ENCODE data around the gene DIAPH2. TPM values are rescaled to one million over a fixed set of nuclear protein-coding genes. Genes with fewer than 3 reads are reported as not detected.

DIAPH2 gene
- total and polyA plus RNA-seq, 2 donors (not counting 1 experiment from before 2014, with no cell fraction given): 4.2 to 32.4 TPM

DNA sequence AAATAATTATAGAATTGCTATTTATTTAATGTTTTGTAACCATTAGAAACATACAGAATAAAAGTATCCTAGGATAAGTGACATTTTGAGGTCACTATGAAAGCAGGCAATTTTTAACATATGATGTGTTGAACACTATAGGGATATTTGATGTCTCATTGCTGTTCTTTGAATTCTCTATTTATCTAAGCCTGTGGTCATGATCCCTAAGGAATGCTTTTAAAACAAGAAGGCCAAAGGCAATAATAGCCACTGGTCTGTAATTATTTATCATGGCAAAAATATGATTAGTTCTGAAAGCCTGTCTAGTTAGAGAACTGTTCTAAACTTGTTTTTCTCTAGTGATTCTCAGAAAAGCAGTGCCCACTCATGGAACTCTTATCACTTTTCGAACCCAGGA, 385.7 kb downstream of the DIAPH2 start:
- DNase-seq: no peak
- no peaks in the 10 kb centered on the region for H3K27me3 ChIP-seq (replicated peaks in 1 of 4; ENCODE audit: control extremely low read depth in 1 of 4, control insufficient read depth in 3 of 4, insufficient read depth in 4 of 4, low read length in 3 of 4)
- no CpG with 5 or more reads among the region's 1 CpG for WGBS (ENCODE audit: insufficient coverage)
- no peaks in the 10 kb centered on the region for H3K9me3 ChIP-seq (ENCODE audit: control extremely low read depth in 1 of 3, control insufficient read depth in 2 of 3, insufficient read depth in 1 of 3, low read length in 2 of 3)
- ATAC-seq (ENCODE audit: low read depth): no peak
- H3K4me2 ChIP-seq (replicated peaks; ENCODE audit: low read depth, low read length, poor library complexity, severe bottlenecking): no peak overlapping the region
- no peaks in the 10 kb centered on the region for H3K4me1 ChIP-seq (ENCODE audit: control insufficient read depth in 2 of 2, insufficient read depth in 2 of 2, low read length in 2 of 2)
- no peak overlapping the region for H3K27ac ChIP-seq (ENCODE audit: low read length in 2 of 2)
- CTCF ChIA-PET: no interaction called here
- Mint-ChIP-seq H3K27ac (no peak overlapping the region), H3K4me1 (no peaks in the 10 kb centered on the region), H3K27me3 (no peaks in the 10 kb centered on the region), H3K9me3 (ENCODE audit: insufficient read depth) (no peaks in the 10 kb centered on the region), H3K4me3 (no peak overlapping the region)
- POLR2A ChIA-PET: no interaction called here
- no peak overlapping the region for H3K9ac ChIP-seq (ENCODE audit: low read length)
- intact Hi-C loops (cut with micrococcal nuclease): no loop called here
- H4K20me1 ChIP-seq (ENCODE audit: control insufficient read depth, insufficient read depth, low read length, poor library complexity, severe bottlenecking): no peaks in the 10 kb centered on the region
- no peak overlapping the region for H2AFZ ChIP-seq (ENCODE audit: insufficient read depth, low read depth, low read length, poor library complexity, severe bottlenecking)
- H3K79me2 ChIP-seq (ENCODE audit: control insufficient read depth, insufficient read depth, low read length): no peaks in the 10 kb centered on the region
- TF ChIP-seq, protein P1, sequence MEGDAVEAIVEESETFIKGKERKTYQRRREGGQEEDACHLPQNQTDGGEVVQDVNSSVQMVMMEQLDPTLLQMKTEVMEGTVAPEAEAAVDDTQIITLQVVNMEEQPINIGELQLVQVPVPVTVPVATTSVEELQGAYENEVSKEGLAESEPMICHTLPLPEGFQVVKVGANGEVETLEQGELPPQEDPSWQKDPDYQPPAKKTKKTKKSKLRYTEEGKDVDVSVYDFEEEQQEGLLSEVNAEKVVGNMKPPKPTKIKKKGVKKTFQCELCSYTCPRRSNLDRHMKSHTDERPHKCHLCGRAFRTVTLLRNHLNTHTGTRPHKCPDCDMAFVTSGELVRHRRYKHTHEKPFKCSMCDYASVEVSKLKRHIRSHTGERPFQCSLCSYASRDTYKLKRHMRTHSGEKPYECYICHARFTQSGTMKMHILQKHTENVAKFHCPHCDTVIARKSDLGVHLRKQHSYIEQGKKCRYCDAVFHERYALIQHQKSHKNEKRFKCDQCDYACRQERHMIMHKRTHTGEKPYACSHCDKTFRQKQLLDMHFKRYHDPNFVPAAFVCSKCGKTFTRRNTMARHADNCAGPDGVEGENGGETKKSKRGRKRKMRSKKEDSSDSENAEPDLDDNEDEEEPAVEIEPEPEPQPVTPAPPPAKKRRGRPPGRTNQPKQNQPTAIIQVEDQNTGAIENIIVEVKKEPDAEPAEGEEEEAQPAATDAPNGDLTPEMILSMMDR (IDR thresholded peaks at IDR 0.05): no peak
- no peak for TF ChIP-seq EZH2 (IDR thresholded peaks at IDR 0.05; ENCODE audit: borderline replicate concordance, insufficient read depth, low read depth, low read length, poor library complexity, severe bottlenecking)
- peaks cover 0 to 2% of the 10 kb centered on the region in 2 experiments for H3K36me3 ChIP-seq (replicated peaks in 1 of 2; ENCODE audit: control extremely low read depth in 1 of 2, control insufficient read depth in 1 of 2, extremely low read depth in 1 of 2, insufficient read depth in 2 of 2, low read length in 1 of 2)
- no peak overlapping the region for H3K4me3 ChIP-seq (ENCODE audit: control extremely low read depth in 1 of 5, extremely low read depth in 1 of 5, insufficient read depth in 1 of 5, low read depth in 2 of 5, low read length in 4 of 5)

DNA sequence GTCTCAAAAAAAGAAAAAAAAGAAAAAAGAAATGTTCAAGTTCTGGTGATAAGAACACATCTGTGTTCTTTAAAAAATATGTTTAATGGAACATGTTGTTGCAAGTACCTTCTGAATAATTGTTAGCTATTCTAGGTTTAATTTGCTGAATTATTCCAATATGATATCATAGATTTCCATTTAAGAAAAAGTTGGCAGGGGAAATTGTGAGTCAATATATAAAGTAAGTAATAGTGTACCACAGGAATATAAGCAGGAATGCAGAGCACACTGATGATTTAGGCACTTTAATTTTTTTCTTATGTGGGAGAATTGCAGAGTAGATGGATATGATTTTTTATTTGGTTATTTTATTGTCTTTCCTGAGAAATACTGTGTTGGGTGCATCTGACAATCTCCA, 389.8 kb downstream of the DIAPH2 start:
- ChIA-PET CTCF (no interaction called here), POLR2A (no interaction called here)
- no peaks in the 10 kb centered on the region for H3K4me1 Mint-ChIP-seq

More for the DNA sequence above, 389.8 kb downstream of the DIAPH2 start:
- DNase-seq (no peak), ATAC-seq (ENCODE audit: low read depth) (no peak)
- no peak for TF ChIP-seq EZH2 (IDR thresholded peaks at IDR 0.05; ENCODE audit: borderline replicate concordance, insufficient read depth, low read depth, low read length, poor library complexity, severe bottlenecking)
- TF ChIP-seq, protein P1 (IDR thresholded peaks at IDR 0.05): no peak
- Histone ChIP-seq H3K4me3 (ENCODE audit: control extremely low read depth in 1 of 5, extremely low read depth in 1 of 5, insufficient read depth in 1 of 5, low read depth in 2 of 5, low read length in 4 of 5) (no peak overlapping the region), H3K27ac (ENCODE audit: low read length in 2 of 2) (no peak overlapping the region), H4K20me1 (ENCODE audit: control insufficient read depth, insufficient read depth, low read length, poor library complexity, severe bottlenecking) (no peaks in the 10 kb centered on the region), H3K36me3 (replicated peaks in 1 of 2; ENCODE audit: control extremely low read depth in 1 of 2, control insufficient read depth in 1 of 2, extremely low read depth in 1 of 2, insufficient read depth in 2 of 2, low read length in 1 of 2) (peaks cover 0 to 4% of the 10 kb centered on the region in 2 experiments), H2AFZ (ENCODE audit: insufficient read depth, low read depth, low read length, poor library complexity, severe bottlenecking) (no peak overlapping the region), H3K4me2 (replicated peaks; ENCODE audit: low read depth, low read length, poor library complexity, severe bottlenecking) (no peak overlapping the region), H3K4me1 (ENCODE audit: control insufficient read depth in 2 of 2, insufficient read depth in 2 of 2, low read length in 2 of 2) (no peaks in the 10 kb centered on the region), H3K79me2 (ENCODE audit: control insufficient read depth, insufficient read depth, low read length) (no peaks in the 10 kb centered on the region), H3K9ac (ENCODE audit: low read length) (no peak overlapping the region), H3K27me3 (replicated peaks in 1 of 4; ENCODE audit: control extremely low read depth in 1 of 4, control insufficient read depth in 3 of 4, insufficient read depth in 4 of 4, low read length in 3 of 4) (no peaks in the 10 kb centered on the region), H3K9me3 (ENCODE audit: control extremely low read depth in 1 of 3, control insufficient read depth in 2 of 3, insufficient read depth in 1 of 3, low read length in 2 of 3) (no peaks in the 10 kb centered on the region)
- H3K27ac Mint-ChIP-seq: no peak overlapping the region
- no peaks in the 10 kb centered on the region for H3K9me3 Mint-ChIP-seq (ENCODE audit: insufficient read depth)
- no peak overlapping the region for H3K4me3 Mint-ChIP-seq
- no peaks in the 10 kb centered on the region for H3K27me3 Mint-ChIP-seq
- intact Hi-C loops (cut with micrococcal nuclease): no loop called here

Measured in B cell (primary cell).